HTR-8/SVneo (cell line): Measurements from ENCODE around the gene CSNK1A1L.

Source experiments
- DNase-seq: peaks from one replicate; pipeline ENCODE4 v3.0.0; 2011; ENCODE audit warnings: low spot score, mixed read lengths; ENCODE audit not compliant: insufficient read length
- FAIRE-seq: peaks from 2 replicates; lab custom pipeline; 2011; peaks lifted over from hg19 to GRCh38; lab: Jason Lieb, UNC

CSNK1A1L gene

DNA sequence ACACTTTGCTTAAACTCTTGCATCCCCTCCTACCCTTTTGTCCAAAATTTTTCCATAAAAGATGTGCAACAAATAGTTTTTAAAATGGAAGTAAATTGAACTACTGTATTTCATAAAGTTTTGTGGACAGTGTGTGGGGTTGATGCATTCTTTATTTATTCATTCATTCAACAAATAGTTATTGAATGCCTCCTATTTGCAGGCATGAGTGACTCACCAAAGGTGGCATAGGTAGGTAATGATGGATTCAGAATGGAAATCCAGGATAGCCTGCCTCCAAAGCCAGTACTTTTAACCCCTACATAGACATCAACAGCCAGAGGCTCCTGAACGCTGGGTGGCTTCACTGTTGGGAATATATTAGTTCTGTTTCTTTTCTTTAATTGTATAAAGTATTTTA lies 2.4 kb upstream of the CSNK1A1L start:
- DNase-seq = no peak
- FAIRE-seq = no peak

DNA sequence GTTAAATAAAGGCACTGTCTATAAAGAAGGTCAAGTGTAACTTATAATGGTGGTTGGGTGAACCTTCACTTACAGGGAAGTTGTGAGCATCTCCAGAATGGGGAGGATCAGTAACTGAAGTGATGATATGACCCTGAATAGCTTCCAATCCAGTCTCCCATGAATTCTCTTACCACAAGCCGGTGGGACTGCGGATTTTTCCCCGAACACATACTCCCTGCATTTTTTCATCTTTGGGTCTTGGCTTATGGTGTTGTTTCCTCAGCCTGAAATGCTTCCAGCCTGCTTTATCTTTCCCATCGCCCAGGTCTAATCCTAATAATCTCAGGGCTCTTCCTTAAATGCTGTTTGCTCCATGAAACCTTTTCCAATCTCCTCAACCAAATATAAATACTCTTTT lies 2.0 kb upstream of the CSNK1A1L start:
- FAIRE-seq (no peak), DNase-seq (no peak)

DNA sequence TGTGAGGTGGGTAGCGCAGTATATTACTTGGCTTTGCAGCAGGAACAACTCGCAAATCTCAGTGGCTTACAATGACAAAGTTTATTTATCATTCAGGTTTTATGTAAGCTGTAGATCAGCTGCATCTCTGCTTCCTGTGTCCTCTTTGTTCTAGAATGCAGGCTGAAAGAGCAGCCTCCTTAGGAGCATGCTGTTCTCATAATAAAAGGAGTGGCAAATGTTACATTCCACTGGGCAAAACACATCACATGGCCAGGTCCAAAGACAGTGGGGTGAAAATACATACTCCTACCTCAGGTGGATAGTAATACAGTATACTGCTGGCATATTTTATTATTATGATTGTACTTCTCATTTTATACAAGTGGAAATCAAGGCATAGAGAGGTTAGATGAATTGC lies 1.2 kb upstream of the CSNK1A1L start:
- FAIRE-seq (no peak), DNase-seq (no peak)

DNA sequence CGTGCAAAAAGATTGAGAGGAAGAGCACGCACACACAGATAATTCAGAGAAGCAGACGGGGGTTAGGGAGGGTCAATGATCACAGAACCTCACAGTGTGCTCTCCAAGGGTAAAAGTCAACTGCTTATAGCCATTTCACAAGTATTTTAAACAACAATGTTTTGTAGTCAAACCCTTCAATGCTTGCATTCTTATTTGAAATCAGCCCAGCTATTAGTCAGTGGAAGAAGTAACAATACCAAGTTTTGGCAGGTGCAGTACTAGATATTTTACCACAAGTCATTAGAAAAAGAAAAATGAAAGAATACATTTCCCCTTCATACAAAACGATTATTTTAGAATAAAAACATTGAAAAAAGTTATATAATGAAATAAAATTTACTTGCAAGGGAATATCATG lies 2.6 kb downstream of the CSNK1A1L start:
- DNase-seq (no peak), FAIRE-seq (no peak)

DNA sequence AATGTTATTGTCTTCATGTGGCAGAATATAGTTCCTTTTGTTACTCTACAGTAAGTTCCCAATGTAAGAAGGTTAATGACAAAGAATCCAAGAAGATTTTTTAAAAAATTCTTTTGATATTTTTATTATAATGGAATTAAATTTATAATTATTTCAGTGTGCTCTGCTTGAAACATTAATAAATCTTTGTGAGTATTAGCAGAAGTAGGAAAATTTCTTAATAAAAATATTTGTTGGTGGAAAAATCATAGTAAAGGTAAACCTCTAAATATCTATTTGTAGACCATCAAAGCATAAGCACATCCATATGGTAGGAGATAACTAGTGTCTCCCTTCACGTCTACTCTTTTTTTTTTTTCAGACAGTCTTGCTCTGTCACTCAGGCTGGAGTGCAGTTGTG lies 4.3 kb downstream of the CSNK1A1L start:
- DNase-seq = no peak
- no peak for FAIRE-seq

DNA sequence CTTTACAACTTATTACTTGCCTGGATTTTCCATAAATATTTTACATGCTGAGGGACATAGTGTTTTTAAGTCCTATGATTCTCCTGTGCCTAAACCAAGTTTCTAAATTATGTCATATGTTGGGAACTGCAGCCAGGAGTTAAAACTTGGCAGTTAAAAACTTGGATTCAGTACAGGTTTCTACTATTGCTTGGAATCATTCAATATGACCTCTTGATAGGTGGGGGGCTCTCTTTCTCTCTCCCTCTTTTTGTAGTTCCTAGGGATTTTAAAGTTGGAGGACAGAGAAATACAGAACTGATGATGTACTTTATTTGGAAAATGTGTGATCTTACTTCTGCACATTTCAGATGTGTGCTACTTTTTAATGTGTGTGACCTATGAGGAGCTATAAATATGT lies 4.7 kb downstream of the CSNK1A1L start:
- FAIRE-seq = no peak
- no peak for DNase-seq

DNA sequence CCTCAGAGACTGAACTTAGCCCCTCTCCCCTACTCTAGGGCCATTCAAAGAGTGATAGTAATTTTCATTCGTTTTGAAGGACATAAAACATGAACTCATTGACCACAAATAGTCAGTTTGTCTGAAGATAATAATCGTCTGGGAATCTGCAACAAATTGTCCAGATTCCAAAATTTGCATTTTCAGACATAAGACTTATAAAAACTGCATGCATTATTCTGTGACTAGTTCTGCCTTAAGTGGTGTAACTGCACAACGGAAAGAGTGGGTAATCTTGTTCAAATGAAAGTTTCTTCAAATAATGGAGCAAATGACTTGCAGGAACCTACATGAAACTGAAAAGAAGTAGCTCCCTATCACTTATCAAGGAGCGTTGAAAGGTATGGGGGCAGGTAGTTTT lies 8.4 kb downstream of the CSNK1A1L start:
- no peak for FAIRE-seq

DNA sequence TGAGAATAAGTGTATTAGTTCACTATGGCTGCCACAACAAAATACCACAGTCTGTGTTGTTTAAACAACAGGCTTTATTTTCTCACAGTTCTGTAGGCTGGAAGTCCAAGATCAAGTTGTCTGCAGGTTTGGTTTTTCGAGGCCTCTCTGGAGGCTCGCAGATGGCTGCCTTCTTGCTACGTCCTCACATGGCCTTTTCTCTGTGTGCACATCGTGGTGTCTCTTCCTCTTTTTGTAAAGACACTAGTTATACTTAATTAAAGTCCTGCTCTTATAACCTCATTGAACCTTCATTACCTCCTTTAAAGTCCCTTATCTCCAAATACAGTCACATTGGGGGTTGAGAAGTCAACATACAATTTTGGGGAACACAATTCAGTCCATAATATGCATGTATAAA lies 10.6 kb downstream of the CSNK1A1L start:
- FAIRE-seq = no peak
- DNase-seq = no peak

More for the DNA sequence above, 8.4 kb downstream of the CSNK1A1L start:
- DNase-seq = no peak

DNA sequence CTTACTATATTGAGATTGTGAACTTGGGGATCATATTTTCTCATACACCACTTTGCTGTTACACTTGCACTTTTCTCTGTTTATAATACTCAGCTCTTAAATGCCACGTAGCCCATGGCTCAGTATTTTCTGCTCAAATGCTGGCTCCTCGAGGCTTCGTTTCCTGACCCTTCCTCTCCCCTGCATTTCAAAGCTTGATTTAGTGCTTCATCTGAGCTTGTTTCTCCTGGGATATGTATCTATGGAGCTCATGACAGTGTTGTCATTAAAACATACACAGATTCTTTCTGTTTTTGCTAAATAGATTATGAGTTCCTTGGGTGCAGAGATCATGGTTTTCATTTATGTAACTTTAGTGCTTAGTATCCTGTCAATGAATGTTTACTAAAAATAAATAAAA lies 11.4 kb downstream of the CSNK1A1L start:
- DNase-seq = no peak
- FAIRE-seq = no peak

DNA sequence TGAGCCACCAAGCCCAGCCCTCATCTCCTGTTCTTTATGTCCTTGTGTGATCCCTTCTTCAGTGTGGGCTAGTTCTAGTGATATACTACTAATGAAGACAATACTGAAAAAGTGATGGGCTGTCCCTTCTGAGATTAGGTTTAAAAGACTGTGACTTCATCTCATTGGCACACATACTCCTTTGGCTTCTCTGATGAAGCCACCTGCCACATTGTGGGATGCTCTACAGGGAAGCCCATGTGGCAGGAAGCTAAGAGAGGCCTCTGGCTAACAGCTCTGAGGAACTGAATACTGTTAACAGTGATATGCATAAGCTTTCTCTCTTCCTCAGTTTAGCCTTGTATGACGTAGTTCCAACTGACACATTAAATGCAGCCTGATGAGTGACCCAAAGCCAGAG lies 13.6 kb downstream of the CSNK1A1L start:
- DNase-seq = no peak
- no peak for FAIRE-seq

DNA sequence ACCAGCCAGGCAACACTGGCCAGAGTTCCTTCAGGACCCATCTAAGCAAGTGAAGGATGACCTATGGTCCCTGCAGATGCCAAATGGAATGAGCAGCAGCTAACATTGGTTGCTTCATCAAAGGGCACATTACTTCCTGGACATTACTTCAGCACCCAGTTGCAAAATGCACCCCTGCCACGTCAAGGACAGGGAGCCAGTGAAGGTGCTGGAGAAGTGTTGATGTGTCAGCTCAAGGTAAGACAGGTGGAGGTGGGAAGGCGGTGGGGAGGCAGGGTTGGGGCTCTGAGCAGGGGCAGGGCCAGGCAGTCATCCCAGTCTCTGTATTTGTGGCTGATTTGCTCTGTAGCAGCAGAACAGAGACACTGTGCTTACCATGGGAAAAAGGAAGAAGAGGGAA lies 14.6 kb downstream of the CSNK1A1L start:
- no peak for DNase-seq
- FAIRE-seq = no peak

DNA sequence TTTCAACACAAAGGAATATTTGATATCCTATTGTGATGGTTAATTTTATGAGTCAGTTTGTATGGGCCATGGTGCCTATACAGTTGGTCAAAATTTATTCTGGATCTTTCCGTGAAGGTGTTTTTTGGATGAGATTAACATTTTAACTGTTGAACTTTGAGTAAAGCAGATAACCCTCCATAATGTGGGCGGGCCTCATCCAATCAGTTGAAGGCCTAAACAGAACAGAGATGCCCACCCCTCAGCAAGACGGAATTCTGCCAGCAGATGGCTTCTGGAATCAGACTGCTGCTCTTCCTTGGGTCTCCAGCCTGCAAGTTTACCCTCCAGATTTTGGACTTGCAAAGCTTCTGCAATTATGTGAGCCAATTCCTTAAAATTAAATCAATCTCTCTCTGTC lies 16.0 kb downstream of the CSNK1A1L start:
- FAIRE-seq (no peak), DNase-seq (no peak)

DNA sequence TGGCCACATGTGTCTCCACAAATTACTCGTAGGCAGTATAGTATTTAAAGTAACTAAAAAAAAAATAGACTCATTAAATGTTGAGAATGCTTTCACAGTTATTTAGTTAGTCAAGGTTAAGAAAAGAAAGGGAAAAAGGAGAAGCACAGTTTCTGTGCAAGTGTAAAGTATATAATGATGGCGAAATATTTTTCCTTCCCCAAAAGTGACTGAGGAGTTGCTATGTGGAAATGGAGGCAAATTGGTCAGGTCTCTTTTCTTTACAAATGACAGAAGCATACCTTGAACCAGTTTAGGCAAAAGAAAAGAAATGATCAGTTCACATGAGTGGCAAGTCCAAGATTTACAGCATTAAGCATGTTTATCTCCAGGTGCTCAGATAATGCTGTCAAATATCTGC lies 18.0 kb downstream of the CSNK1A1L start:
- FAIRE-seq = no peak
- DNase-seq = no peak

DNA sequence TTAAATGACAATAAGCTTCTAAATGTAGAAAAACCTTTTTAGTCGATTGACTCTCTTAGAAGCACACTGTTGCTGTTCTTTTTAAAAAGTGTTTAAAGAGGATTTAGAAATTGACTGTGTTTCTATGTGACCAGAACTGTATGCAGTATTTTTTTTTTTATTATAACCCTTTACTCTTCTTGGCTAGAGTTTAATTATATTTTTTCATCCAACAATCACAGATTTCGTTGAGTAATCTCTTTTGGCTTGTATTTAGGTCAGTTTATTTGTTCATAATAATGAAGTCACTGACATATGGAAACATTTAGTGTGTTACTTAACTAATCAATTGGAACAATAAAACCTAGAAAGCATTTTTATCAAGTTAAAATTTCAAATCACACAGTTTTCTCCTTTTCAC lies 19.9 kb downstream of the CSNK1A1L start:
- FAIRE-seq (no peak), DNase-seq (no peak)

DNA sequence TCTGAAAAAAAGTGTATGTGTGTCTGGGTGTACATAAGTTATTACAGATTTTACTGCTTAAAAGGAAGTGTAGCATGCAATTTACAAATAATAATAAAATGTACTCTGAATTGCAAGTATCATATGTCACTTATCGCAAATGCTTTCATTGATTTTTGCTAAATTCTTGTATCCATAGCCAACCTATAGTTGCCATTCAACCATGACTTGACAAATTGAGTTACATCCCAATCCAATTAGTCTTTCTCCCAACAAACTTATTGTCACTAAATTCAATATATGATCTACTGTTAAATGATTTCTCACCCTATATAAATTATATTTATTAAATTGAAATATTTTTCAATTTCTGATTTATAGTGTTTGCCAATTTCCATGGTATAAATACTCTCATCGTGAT lies 28.6 kb downstream of the CSNK1A1L start:
- no peak for FAIRE-seq
- DNase-seq = no peak

DNA sequence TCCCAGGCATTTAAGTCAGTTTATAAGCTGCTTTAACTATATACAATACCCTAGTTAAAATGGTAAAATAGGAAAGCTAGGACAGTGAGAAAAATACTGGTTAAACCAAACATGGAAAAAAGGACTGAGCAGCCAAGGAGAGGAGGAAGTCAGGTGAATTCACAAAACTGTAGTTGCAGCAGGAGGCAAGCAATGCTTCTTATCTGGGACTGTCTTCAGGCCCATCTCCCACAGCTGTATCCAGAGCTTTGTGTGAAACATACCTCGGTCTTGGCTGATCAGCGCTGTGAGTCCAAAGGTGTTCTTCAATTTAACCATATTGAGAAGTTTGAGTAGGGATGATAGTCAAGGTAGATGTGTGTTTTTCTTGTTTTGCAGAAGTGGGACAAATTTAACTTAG lies 30.3 kb downstream of the CSNK1A1L start:
- DNase-seq (no peak), FAIRE-seq (no peak)

DNA sequence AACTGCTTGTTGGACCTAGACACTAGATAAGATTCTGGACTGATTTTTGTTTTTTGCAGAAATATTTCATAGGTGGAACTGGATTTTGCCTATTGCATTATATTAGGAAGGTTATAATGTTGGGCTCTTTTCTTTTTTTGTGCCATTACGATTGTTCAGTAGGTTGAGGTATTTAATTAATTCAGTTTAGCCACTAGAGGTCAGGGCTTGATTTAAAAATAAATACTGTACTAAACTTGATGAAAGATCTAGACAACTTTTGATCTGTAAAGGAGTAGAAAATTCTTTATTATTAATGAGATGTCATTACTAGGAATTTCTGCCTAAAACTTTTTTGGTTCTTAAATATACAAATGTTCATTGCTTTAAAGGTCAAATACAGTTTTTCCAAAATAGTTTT lies 30.8 kb downstream of the CSNK1A1L start:
- FAIRE-seq (no peak), DNase-seq (peak; percentile 19)

DNA sequence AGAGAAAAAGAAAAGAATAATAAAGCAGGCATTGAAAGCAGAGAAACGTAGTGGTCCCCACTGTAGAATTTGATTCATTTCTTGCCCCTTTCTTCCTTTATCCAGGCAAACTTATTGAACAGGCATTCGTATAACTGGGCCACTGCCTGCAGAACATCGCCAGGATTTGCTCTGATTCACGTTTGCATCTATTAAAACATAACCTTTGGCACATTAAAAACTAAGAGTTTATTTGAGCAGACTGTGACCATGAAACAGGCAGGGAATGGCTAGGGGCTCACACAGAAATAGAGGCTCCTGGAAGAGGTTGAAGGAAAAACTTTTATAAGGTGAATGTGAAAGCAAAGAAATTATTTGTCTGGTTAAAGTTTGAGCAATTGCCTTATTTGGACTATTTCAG lies 33.4 kb downstream of the CSNK1A1L start:
- FAIRE-seq (no peak), DNase-seq (no peak)

DNA sequence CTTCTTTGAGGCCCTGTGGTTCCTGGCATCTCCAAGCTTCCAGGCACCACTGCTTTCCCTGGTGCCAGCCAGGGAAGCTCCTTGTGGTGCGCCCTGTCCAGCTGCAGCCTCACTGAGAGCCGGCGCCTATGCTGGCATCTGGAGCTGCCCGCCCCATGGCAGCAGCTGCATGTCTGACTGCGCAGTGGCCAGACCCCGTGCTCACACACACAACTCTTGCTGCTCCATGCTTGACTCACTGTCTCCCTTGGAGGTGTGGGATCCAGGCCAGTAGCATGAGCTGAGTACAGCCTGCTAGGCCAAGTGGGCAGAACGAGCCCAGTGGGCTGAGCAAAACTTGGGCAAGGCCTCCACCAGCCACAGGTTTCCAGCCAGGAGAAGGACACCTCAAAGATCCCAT lies 34.5 kb downstream of the CSNK1A1L start:
- DNase-seq (no peak), FAIRE-seq (no peak)

DNA sequence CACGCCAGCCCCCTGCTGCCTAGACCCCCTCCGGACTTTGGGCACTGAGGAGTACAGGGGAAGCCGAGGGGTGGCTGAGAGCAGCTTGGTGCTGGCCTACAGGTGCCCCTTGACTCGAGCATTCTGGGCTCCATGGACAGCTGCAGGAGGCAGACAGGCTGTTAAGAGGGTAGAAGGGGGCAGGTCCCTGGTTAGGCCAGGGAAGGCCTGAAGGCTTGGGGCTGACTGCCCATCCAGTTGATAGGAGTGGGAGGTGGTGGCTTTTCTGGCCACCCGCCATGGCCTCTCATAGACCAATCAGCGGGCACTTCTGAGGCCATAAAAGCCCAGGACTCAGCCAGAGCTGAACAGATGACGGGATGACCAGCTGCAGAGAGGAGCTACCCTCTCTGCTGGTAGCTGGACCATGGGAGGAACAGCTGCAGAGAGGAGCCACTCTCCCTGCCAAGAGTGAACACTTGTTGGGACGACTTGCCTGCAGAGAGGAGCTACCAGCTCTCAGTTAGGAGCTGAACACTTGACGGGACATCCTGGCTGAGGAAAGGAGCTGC lies 35.2 kb downstream of the CSNK1A1L start:
- FAIRE-seq (no peak), DNase-seq (no peak)

DNA sequence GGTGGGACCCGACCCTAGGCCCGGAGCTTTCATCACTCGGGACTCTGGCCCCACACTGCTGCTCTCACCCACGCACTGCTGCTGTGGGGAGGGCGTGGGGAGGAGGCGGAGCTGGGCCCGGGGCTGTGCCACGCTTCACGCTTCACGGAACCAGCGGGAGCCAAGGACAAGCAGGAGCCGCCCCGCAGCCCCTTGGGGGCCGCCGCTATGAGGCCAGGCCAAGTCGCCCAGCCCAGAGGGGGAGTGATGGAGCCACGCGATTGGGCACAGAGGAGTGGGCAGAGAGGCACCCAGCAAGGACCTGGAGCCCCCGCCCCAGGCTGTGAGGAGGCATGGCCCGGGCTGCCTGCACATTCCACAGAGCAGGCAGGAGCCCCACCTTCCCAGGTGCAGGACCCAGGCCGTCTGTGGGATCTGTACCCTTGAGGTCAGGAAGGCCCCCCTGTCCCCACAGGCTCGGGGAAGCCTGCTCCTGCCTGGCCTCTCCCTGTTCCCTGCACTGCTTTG lies 35.8 kb downstream of the CSNK1A1L start:
- FAIRE-seq (no peak), DNase-seq (no peak)

DNA sequence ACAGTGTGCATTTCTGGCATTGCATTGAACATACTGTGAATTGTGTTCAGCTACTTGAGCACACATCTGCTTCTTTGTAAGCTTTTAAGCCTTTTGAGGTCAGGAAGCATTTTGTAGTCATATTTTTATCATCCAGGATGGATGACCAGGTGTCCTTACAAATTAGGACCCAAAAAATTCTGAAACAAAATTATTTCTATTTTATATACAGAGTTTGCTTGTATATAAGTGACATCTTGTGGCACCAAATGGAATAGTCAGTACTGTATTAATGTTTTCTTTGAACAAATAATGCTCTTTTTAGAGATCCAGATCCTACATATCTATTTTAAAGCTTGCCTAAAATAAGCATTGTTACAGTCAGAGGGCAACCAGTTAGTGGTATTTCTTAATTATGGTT lies 36.5 kb downstream of the CSNK1A1L start:
- DNase-seq (no peak), FAIRE-seq (no peak)

DNA sequence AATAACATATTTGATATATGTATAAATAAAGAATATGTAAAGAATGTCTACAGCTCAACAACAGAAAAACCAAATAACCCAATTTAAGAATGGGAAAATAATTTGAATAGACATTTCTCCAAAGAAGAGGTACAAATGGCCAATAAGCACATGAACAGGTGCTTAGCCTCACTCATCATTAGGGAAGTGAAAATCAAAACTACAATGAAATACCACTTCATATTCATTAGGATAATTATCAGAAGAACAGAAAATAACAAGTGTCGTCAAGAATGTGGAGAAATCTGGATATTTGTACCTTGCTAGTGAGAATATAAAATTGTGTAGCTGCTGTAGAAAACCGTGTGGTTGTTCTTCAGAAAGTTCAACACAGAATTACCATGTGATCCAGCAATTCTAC lies 37.6 kb downstream of the CSNK1A1L start:
- FAIRE-seq = no peak
- no peak for DNase-seq
